HG03175 (cell line): Measurements from ENCODE around the gene MYL7.
"Not testable (repeated sequence)": the region's sequence is repeated elsewhere in the genome, so short reads cannot be mapped to it uniquely, and the experiment has no call there.

Experiments used
- ATAC-seq: cut with Tn5 transposase; IDR thresholded peaks from one replicate; pipeline ENCODE4 v1.9.1; 2021; ENCODE audit warnings: mild to moderate bottlenecking, moderate library complexity; ENCODE audit not compliant: unreplicated experiment

MYL7 gene, protein sequence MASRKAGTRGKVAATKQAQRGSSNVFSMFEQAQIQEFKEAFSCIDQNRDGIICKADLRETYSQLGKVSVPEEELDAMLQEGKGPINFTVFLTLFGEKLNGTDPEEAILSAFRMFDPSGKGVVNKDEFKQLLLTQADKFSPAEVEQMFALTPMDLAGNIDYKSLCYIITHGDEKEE

DNA sequence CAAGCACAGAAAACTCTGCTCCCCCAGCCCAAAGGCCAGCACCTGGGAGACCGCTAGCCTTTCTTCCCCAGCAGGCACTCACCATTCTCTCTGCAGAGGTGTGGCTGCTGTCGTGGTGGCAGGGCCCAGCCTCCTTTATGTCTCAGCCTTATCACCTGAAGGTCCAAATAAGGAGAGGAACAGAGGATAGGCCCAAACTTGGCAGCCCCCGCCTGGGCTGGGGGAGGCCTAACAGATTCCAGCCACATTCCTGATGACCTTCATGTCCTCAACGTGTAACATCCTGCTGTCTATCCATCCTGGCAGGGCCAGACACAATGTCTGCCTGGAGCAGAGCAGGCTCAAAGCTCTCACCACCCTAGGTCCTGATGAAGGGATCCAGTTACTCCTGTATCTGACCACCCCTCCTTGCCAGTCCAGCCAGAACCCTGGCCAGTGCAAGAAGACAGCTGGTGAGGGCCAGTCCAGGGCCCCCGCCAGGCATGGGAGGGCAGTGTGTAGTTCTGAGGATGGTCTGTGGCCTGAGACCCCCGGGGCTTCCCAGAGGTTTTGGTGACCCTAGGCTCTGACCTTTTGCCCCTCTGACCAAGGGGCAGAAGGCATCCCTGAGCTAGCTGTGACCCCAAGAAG, at the start of gene MYL7:
Gene MYL7 (minus strand): TSS at position 112 of the 630 bp plus-strand sequence. CDS start 27 bp downstream, at position 85.
- ATAC-seq: no peak

DNA sequence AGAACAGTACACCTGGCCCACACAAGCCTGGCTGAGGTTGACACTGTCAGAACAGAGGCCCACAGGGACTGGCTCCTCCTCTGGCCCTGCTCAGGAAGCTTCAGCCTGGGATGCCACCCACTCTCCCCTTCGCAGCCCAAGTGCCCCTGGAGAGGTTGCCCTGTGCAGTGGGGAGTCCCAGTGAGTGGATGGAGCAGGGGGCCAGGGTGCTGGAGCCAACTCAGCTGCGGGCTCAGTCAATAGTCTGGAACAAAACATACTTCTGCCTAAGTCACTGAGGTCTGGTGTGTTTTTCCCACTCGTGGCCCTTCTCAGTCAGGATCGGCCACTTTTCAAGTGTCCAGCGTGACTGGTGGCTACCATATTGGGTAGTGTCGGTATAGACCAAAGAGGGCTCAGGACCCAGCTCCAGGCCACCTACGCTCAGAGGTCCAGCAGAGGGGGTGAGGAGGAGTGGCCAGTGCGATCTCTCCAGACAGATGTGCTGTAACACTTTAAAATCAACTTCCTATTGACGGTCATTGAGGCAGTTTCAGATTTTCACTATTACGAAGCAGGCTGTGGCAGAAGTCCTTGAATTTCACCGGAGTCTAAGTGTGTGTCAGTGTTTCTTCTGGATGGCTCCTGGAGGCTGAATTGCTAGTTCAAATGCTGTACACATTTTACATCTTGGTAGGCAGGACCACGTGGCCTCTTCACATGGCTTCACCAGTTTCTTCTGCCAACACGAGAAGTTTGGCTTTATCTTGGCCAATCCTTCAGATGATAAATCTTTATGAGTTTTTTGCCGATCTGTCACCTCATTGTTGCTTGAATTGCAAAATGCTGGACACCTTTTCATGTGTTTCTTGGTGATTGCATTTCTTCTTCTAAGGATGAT, 49.1 kb upstream of the MYL7 start:
- no peak for ATAC-seq

DNA sequence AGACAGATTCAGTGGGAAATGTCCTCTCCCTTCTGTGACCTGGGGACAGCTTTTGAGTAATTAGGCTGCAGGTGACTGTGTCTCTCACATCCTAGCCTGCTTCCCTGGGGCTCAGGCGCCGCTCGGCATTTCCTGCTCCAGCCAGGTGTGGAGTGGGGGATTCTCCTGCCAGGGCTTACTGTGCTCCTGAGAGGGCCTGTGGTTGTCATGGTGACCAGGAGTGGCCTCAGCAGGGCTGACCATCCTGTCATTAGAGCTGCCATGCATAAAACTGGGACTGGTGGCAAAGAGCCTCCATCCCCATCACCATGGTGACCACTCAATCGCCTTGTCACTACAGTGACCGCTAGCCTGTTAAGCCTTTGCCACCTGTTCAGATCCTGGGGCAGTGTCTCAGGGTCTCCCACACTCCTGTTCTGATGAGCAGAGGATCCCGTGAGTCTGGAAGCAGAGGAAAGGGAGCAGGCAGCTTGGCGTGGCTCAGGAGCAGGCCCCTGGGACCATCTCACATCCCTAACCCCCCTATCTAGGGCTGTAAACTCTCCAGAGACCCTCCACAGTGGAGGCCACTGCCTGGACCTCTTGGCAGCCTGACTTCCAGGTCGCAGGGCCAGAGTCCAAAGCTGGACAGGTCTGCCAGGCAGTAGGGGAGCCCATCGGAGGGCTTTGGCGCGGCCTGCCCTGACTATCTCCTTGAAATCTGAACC, 48.3 kb upstream of the MYL7 start, which contains the start of gene GCK:
Gene GCK (minus strand): TSS at position 154 of the 707 bp plus-strand sequence. CDS start 486 bp downstream, outside the sequence.
- ATAC-seq: no peak

DNA sequence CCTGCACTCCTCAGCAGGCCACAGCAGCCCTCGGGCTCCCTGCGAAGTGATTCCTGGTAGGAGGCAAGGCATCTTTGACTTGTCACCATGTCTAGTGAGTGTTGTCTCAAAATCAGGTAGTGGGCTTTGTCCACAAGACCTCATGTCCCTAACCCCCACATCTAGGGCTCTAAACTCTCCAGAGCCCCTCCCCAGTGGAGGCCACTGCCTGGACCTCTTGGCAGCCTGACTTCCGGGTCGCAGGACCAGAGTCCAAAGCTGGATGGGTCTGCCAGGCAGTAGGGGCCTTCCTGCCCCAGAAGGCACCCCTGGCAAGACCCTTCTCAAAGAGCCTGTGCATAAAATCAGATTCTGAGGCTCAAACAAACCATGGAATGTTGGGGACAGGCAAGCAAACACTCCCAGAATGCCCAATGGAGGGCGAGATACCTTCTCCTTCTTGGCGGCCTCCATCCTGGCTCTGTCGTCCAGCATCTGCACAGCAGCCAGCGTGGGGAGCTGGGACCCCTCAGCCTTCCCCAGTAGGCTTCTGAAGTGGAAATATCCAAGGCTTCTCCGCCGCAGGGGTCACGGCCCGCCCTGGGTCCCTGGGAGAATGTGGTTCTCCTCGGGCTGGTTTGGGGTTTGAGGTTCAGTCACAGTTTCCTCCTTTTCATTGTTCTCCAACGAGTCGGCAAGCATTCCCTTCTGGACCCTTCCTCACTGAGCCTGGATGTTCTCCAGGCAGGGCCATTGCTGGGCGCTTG, 47.5 kb upstream of the MYL7 start:
- ATAC-seq: no peak

DNA sequence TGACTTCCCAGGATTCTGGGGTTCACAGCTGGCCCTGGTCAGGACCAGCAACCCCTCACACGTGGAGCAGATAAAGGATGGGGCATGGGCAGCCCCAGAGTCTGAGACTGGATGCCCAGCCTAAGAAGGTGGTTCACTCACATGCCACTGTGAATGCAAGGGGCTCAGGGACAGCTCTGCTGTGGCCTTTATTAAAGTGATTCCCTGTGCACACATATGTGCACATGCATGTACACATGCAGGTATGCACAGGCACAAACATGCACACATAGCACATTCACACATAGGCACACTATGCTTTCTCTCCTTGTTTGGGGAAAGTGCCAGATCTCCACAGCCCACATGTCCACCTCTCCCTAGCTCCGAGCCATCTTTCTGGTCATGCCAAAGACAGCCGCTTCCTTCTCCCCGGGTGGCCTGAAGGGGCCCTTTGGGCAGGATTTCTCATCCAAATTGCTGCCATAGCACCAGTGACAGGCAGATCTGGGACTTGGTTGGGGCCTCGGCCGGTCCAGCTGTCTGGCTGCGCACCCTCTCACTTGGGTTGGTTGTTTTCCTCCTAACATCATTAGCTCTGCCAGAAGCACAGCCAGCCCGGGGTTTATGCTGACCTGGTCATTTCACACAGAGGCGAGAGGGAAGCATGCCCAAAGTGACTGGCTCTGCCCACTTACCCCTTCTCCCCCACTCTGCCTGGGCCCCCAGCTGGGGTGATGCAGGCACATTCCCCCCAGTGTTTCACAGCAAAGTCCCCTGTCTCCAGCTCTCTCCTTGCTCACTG, 46.7 kb upstream of the MYL7 start:
- no peak for ATAC-seq

DNA sequence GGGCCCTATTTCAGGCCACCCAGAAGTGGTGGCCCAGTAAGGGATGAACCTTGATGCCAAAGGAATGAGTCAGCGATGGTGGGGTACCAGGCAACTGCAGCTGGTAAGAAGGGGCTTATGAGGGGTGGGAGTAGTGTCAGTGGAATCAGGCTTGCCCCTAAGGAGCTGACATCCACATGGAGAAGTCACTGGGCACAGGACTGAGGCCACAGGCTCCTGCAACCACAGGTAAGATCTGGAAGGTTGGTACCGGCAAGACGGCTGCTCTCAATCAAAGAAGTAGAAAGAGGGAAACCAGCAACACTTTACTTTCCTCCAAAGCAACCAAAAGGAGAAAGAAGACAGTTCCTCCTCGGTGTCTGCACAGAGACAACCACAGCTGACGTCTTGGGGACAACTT, 45.6 kb upstream of the MYL7 start:
- ATAC-seq: no peak

DNA sequence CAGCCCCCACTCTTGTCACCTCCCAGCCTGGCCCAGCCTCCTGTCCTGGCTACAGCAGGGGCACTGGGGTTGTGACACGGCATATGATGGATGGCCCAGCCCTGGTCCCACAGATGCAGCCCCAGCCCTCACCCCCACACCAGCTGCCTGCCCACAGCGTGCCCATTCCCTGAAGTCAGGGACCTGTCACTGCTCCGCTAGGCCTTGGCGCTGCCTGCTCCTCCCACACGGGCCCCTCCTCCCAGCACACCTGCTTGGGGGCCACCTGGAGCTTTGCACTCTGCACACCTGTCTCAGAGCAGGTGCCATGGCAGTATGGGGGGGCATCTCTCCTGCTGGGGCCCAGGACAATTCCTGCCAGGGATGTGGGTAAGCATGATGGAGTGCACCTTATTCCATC, 44.6 kb upstream of the MYL7 start:
- ATAC-seq: no peak

DNA sequence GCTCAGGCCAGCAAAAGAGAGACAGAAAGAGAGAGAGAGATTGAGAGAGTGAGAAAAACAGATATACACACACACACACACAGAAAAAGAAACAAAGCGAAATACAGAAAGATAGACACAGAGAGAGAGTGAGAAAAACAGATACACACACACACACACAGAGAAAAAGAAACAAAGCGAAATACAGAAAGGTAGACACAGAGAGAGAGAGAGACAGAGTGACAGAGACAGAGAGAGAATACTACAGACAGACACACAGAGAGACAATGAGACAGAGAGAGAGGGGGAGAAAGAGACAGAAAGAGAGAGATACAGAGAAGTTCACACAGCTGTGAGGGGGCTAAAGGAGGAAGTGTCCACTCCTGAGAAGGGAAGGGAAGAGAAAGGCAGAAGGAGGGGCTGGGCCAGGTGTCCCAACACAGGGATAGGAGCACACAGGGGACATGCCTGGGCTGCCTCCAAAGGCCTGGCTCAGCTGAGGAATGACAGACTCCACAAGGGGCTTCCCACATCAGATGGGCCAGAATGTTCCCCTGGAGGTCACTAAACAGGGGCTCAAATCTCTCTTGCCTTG, 43.8 kb upstream of the MYL7 start:
- no peak for ATAC-seq

DNA sequence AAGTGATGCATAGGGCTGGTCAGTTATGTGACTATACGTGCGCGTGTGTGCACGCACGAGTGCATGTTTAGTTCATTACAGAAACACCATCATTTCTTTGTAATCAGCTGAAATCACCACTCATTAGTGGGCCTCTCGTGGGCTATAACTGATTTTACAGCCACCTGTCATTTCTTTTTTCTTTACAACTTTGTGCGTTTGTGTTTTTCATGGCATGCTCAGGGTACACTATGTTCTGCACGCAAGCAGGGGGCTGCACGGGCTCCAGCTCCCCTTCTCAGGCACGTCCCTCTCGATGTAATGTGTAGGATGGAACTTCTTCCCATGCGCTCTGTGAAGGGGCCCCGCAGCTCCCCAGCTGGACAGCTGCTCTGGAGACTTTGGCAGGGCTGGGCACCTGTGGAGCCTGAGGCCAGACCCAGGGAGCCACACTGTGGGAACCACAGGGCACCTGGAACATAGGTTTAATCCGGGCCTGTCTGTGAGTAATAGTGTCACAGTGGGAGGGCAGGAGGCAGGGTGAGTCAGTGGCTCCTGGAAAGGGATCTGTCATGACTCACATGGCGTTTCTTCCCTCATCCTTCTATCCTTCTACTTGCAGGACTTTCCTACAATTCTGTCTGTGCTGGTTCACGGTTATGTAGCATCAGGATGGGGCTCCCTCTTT, 43.2 kb upstream of the MYL7 start:
- ATAC-seq: no peak

DNA sequence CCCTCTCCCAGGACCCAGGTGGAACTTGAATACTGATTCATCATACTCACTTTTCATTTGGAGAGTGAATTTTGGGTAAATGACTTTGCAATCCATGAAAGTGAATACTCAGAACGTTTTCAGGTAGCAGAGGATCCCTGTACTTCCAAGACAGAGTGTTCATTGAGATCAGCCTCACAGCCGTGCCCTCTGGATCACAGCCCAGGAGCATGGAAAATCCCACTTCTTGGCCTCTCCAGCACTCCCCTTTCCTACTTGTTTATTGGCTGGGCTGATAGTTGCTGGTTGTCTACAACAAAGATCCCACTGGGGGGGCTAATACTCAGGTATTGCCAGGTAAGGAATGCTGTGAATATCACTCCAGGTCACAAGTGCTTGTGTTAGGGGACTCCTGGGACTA, 42.3 kb upstream of the MYL7 start:
- no peak for ATAC-seq

DNA sequence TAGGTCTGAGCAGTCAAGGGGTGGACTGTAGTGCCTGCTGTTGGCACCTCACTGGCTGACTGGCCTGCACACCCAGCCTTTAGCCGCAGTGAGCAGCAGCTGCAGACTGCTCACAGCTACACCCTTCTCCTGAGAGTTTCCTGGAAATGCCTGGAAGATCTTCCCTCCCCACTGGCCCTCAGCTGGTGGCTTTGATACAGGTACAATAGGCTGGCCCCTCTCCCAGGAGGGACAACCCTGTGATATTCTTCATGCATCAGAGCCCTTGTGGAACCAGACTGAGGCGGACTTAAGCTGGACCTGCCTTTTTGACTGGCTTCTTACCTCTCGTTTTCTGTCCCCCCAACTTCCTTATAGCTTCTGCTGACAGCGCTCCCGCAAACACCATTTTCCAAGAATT, 41.7 kb upstream of the MYL7 start:
- no peak for ATAC-seq

DNA sequence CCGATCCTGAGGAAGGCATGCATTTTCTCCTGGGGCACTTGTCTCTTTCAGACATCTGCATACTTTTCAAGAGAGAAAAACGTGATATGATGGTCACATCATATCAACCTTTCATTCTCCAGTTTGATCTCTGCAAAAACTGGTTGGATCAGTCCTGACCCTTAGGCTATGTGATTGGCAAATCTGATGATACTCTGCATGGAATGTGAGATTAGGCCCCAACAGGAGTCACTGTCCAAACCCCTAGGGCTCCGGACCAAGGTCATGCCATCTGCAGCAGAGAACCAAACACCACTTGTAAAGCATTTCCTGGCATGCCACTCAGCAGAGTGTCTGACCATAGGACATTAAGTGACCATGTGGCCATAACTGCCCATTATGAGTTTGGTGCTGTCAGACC, 39.5 kb upstream of the MYL7 start:
- no peak for ATAC-seq

DNA sequence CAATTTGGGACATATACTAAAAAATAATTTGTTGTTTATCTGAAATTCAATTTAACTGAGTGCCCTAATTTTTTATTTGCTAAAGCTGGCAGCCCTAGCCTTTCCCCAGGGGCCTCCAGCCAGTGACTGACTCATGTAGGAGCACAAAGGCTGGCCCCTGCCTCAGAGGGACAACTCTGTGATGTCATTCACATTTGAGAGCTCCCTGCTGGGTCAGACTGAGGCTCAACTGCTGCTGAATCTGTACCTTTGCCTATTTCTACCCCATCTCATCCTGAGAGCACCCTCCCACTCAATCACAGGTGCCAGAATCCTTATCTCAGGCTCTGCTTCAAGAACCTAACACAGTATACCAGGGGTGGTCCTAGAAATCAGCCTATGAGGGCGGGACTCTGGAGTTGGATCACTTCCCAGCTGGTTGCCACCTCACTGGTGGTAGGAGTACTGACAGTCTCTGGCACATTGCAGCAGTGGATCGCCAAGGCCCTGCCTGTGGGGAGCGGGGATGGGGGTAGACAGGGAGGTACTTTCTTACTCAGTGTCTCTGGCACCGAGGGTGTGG, 36.5 kb upstream of the MYL7 start:
- no peak for ATAC-seq

DNA sequence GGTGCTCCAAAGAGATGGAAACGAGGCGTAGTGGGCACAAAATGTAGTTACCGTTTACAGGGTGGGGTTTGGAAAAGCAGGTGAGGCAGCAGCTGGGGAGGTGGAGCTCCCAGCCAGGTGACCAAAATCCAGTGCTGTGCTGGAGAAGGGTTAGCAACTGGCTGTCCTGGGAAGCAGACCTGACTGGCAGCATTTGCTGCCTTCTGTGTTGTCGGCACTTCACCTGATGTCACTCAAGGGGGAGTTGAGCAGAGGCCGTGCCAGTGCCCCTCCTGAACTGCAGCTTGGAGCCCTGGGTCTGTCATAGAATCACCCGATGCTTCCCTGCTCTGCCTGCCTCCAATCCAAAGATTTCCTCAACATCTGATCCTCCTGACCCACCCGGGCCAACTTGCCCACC, 35.4 kb upstream of the MYL7 start:
- ATAC-seq: no peak

DNA sequence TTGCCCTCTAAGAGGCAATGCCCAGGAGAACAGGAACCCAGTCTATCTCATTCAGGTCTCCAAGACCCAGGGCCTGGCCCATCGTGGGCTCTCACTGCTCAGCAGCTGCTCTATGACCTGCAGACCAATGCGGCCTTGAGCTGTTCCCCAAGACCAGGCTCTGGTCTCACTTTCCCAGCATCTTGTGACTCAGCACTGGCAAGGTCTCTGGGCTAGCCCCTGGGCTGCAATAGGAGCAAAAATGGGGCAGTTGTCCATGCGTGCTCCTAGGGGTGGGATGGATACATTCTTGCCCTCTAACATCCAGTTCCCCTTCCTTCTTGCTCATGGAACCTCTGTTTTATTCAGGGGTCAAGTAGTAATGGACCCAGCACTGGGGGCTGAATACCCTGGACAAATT, 34.6 kb upstream of the MYL7 start:
- no peak for ATAC-seq

DNA sequence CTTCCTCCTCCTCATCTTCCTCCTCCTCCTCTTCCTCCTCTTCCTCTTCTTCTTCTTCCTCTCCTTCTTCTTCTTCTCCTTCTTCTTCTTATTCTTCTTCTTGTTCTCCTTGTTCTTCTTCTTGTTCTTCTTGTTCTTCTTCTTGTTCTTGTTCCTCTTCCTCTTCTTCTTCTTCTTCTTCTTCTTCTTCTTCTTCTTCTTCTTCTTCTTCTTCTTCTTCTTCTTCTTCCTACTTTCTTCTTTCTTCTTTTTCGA, 33.5 kb upstream of the MYL7 start:
- ATAC-seq: not testable (repeated sequence)

DNA sequence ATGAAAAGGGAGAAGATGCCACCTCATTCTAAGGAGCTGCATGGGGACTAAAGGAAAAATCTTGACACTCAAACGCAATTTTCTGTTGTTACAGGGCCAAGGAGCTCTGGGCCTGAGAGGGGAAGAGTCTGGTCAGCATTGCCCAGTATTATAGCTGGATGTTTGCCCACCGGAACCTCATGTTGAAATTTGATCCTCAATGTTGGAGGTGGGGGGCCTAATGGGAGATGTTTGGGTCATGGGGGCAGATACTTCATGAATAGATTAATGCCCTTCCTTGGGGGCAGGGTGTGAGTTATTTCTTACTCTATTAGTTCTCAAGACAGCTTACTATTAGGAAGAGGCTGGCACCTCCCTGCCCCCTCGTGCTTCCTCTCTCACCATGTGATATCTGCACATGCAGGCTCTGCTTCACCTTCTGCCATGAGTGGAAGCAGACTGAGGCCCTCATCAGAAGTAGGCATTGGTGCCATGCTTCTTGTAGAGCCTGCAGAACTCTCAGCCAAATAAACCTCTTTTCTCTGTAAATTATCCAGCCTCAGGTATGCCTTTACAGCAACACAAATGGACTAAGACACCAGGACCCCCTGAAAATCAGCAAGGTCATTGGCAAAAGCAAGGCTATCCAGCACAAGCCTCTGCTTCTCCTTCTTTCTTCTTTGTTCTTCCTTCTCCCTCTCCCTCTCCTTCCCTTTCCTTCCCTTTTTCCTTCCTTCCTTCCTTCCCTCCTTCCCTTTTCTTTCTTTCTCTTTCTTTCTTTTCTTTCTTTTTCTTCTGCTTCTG, 33.0 kb upstream of the MYL7 start:
- no peak for ATAC-seq

DNA sequence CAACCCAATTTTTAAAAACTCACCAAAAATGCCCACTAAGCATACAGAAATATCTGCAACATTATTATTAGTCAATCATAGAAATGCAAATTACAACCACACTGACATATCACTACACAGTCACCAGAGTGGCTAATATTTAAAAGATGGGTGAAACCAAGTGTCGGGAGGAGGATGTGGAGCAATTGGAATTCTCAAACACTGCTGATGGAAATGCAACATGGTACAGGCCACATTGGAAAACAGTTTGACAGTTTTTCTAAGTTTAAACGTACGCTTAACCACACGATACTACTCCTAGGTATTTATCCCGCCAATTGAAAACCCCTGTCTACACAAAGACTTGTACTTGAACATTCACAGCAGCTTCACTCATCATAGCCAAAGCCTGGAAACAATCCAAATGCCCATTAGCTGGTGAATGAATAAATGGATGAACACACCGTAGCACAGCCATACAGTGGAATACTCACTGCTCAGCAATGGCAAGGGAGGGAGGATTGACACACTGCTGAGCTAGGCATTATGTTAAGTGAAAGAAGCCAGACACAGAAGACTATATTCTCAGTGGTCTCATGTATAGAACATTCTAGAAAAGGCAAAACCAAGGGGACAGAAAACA, 31.8 kb upstream of the MYL7 start:
- no peak for ATAC-seq
